GM23338 (cell line): Measurements from ENCODE around the gene SORL1. TPM values are rescaled to one million over a fixed set of nuclear protein-coding genes. Genes with fewer than 3 reads are reported as not detected.

Experiments used
- ATAC-seq: fragments of 200-7000 bp; cut with Tn5 transposase; 3 replicates; pipeline ENCODE4 v1.9.1; 2020
- DNase-seq: peaks from one replicate; pipeline ENCODE4 v3.0.0-alpha.2; 2015; ENCODE audit warnings: low spot score
- H2AFZ ChIP-seq: fragments of 200-600 bp; sonication (generic); 2 replicates; pipeline ENCODE4 v1.8.0; 2016; ENCODE audit warnings: antibody characterized with exemption, mild to moderate bottlenecking, moderate library complexity
- H3F3A ChIP-seq: fragments of 200-600 bp; sonication (generic); replicated peaks from 2 replicates; pipeline ENCODE4 v1.8.0; 2017; ENCODE audit warnings: antibody characterized with exemption, mixed run types, low read depth
- H3K27ac ChIP-seq: fragments of 200-600 bp; sonication (generic); 2 replicates; pipeline ENCODE4 v1.6.1; 2016; ENCODE audit warnings: low read depth
- H3K27me3 ChIP-seq: fragments of 200-600 bp; sonication (generic); 2 replicates; pipeline ENCODE4 v1.8.0; 2016; ENCODE audit warnings: mild to moderate bottlenecking, mixed run types, moderate library complexity; ENCODE audit not compliant: insufficient read depth
- H3K36me3 ChIP-seq: fragments of 200-600 bp; sonication (generic); 2 replicates; pipeline ENCODE4 v1.8.0; 2016; ENCODE audit warnings: mild to moderate bottlenecking; ENCODE audit not compliant: insufficient read depth
- H3K4me1 ChIP-seq: fragments of 200-600 bp; sonication (generic); 2 replicates; pipeline ENCODE4 v1.8.0; 2016; ENCODE audit warnings: mild to moderate bottlenecking, moderate library complexity; ENCODE audit not compliant: insufficient read depth
- H3K4me2 ChIP-seq: fragments of 200-600 bp; sonication (generic); 2 replicates; pipeline ENCODE4 v1.7.1; 2017; ENCODE audit warnings: mixed run types
- H3K4me3 ChIP-seq: fragments of 200-600 bp; sonication (generic); 2 replicates; pipeline ENCODE4 v1.6.1; 2016; ENCODE audit warnings: mixed run types
- H3K79me2 ChIP-seq: fragments of 200-600 bp; sonication (generic); replicated peaks from 2 replicates; pipeline ENCODE4 v1.8.0; 2017; ENCODE audit warnings: mild to moderate bottlenecking; ENCODE audit not compliant: insufficient read depth
- H3K9me2 ChIP-seq: fragments of 200-600 bp; sonication (generic); 2 replicates; pipeline ENCODE4 v1.8.0; 2017; ENCODE audit not compliant: insufficient read depth
- H4K20me1 ChIP-seq: fragments of 200-600 bp; sonication (generic); replicated peaks from 2 replicates; pipeline ENCODE4 v1.8.0; 2017; ENCODE audit warnings: mild to moderate bottlenecking; ENCODE audit not compliant: insufficient read depth
- H3K27ac Mint-ChIP-seq: 2 replicates; pipeline ENCODE4 v1.8.0; 2020; ENCODE audit warnings: inconsistent platforms, mild to moderate bottlenecking, moderate library complexity, mixed read lengths
- H3K27me3 Mint-ChIP-seq: 3 replicates; pipeline ENCODE4 v1.8.0; 2022; ENCODE audit warnings: low read depth, mild to moderate bottlenecking, moderate library complexity, mixed read lengths, inconsistent platforms; ENCODE audit not compliant: insufficient read depth, poor library complexity
- H3K36me3 Mint-ChIP-seq: 3 replicates; pipeline ENCODE4 v1.8.0; 2021; ENCODE audit warnings: low read depth, mild to moderate bottlenecking, inconsistent platforms, moderate library complexity, mixed read lengths
- H3K4me1 Mint-ChIP-seq: 3 replicates; pipeline ENCODE4 v1.8.0; 2020; ENCODE audit warnings: mild to moderate bottlenecking, inconsistent platforms, mixed read lengths
- H3K4me3 Mint-ChIP-seq: 3 replicates; pipeline ENCODE4 v1.8.0; 2021; ENCODE audit warnings: moderate library complexity, mild to moderate bottlenecking, inconsistent platforms, mixed read lengths
- H3K9me3 Mint-ChIP-seq: 3 replicates; pipeline ENCODE4 v1.8.0; 2020; ENCODE audit warnings: moderate library complexity, mild to moderate bottlenecking, inconsistent platforms, mixed read lengths
- CREB1 ChIP-seq: fragments of 250-450 bp; sonication (Bioruptor Pico); IDR thresholded peaks from 2 replicates; pipeline ENCODE4 v1.5.0; 2020; ENCODE audit warnings: low read depth, mild to moderate bottlenecking, moderate library complexity
- EZH2 ChIP-seq: fragments of 200-600 bp; sonication (generic); IDR thresholded peaks from one replicate; pipeline ENCODE4 v1.8.0; 2017; ENCODE audit warnings: antibody characterized with exemption, mild to moderate bottlenecking, low read depth; ENCODE audit not compliant: unreplicated experiment
- EZH2phosphoT487 ChIP-seq: fragments of 200-600 bp; sonication (generic); IDR thresholded peaks from one replicate; pipeline ENCODE4 v1.8.1; 2018; ENCODE audit warnings: antibody characterized with exemption; ENCODE audit not compliant: unreplicated experiment
- JUNB ChIP-seq: IDR thresholded peaks from one replicate; pipeline ENCODE4 v1.6.1; 2016; ENCODE audit warnings: antibody characterized with exemption; ENCODE audit not compliant: unreplicated experiment
- NANOG ChIP-seq: IDR thresholded peaks from 2 replicates; pipeline ENCODE4 v1.6.1; 2016; ENCODE audit warnings: antibody characterized with exemption, borderline replicate concordance
- POLR2AphosphoS5 ChIP-seq: IDR thresholded peaks from 2 replicates; pipeline ENCODE4 v1.6.1; 2016; ENCODE audit warnings: antibody characterized with exemption, low read depth
- REST ChIP-seq: IDR thresholded peaks from one replicate; pipeline ENCODE4 v1.6.1; 2018; ENCODE audit warnings: antibody characterized with exemption; ENCODE audit not compliant: unreplicated experiment
- STAT1 ChIP-seq: IDR thresholded peaks from one replicate; pipeline ENCODE4 v1.6.1; 2016; ENCODE audit warnings: antibody characterized with exemption; ENCODE audit not compliant: unreplicated experiment
- ZNF114 ChIP-seq: fragments of 250-450 bp; sonication (Bioruptor Pico); IDR thresholded peaks from 2 replicates; pipeline ENCODE4 v1.5.0; 2020; ENCODE audit warnings: mild to moderate bottlenecking, moderate library complexity
- ZNF331 ChIP-seq: fragments of 250-450 bp; sonication (Bioruptor Pico); IDR thresholded peaks from 2 replicates; pipeline ENCODE4 v1.5.0; 2020; ENCODE audit warnings: low read depth, mild to moderate bottlenecking, moderate library complexity
- polyA plus RNA-seq: library from polyadenylated mRNA; unstranded; fragments of >200 nt; fragmentation: Nextera tagmentation; extraction: Ambion mirVana; gene quantifications from 2 replicates; pipeline ENCODE4 v1.2.1, GENCODE V29; 2016
- total RNA-seq: library from RNA; depleted of rRNA; stranded (reverse); fragments of >200 nt; shearing (Covaris generic); gene quantifications from 2 replicates; pipeline ENCODE4 v1.2.3, GENCODE V29; 2014
- TF ChIP-seq, protein P1 (sequence below): IDR thresholded peaks from 2 replicates; pipeline ENCODE4 v1.6.1; 2016; ENCODE audit warnings: antibody characterized with exemption
- TF ChIP-seq, protein P2 (sequence below), 2 experiments: fragments of 200-600 bp in 1 of 2; sonication (generic) in 1 of 2; conservative IDR thresholded peaks; 2 replicates each; pipeline versions ENCODE4 v1.5.1 to v1.6.1; 2016 to 2017; ENCODE audit warnings: antibody characterized with exemption in 2 of 2, low read depth in 2 of 2, mild to moderate bottlenecking in 2 of 2, moderate library complexity in 1 of 2

The SORL1 gene
- total and polyA plus RNA-seq, 2 experiments from 2014 or later: 23.0 to 78.8 TPM

DNA sequence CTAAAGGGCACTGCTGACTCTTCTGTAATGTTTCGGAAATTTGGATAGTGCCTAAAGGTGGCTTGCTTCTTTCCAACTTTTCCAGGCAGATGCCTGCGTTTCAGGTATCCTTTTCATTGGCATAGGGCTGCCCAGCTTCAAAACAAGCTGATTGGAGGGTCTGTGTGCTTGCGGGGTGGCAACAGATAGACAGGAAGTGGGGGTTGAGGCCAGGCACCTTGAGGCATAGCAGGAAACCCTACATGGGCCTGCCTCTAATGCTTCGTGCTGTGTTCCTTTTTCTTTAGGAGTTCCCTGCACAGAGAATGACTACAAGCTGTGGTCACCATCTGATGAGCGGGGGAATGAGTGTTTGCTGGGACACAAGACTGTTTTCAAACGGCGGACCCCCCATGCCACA lies 92.8 kb downstream of the SORL1 start (continued):
- TF ChIP-seq EZH2phosphoT487: no peak
- TF ChIP-seq, protein P1, sequence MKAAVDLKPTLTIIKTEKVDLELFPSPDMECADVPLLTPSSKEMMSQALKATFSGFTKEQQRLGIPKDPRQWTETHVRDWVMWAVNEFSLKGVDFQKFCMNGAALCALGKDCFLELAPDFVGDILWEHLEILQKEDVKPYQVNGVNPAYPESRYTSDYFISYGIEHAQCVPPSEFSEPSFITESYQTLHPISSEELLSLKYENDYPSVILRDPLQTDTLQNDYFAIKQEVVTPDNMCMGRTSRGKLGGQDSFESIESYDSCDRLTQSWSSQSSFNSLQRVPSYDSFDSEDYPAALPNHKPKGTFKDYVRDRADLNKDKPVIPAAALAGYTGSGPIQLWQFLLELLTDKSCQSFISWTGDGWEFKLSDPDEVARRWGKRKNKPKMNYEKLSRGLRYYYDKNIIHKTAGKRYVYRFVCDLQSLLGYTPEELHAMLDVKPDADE: no peak
- TF ChIP-seq ZNF331 (CRISPR knock-in tag): no peak
- TF ChIP-seq, protein P2, sequence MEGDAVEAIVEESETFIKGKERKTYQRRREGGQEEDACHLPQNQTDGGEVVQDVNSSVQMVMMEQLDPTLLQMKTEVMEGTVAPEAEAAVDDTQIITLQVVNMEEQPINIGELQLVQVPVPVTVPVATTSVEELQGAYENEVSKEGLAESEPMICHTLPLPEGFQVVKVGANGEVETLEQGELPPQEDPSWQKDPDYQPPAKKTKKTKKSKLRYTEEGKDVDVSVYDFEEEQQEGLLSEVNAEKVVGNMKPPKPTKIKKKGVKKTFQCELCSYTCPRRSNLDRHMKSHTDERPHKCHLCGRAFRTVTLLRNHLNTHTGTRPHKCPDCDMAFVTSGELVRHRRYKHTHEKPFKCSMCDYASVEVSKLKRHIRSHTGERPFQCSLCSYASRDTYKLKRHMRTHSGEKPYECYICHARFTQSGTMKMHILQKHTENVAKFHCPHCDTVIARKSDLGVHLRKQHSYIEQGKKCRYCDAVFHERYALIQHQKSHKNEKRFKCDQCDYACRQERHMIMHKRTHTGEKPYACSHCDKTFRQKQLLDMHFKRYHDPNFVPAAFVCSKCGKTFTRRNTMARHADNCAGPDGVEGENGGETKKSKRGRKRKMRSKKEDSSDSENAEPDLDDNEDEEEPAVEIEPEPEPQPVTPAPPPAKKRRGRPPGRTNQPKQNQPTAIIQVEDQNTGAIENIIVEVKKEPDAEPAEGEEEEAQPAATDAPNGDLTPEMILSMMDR (conservative IDR thresholded peaks at IDR 0.05; ENCODE audit: low read depth in 2 of 2): no peak
- TF ChIP-seq STAT1: no peak

DNA sequence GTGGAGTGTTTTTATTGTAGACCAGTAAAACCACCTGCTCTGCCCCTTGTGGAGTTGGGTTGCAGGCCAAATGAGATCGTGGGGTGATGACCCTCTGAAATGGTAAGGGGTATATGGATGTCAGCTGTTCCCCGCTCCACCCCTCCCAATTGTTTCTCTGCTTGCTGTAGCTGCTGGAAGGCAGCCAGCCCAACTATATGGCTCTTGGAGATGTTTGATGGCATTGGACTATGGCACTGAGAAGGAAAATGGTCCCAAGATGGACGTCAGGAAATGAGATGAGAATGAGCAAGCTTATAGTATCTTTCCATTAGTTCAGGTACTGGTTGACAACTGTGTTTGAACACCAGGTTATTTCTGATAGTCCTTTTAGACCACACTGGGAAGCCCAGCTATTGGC lies 95.5 kb downstream of the SORL1 start:
- Mint-ChIP-seq H3K27me3 (no peaks in the 10 kb centered on the region), H3K9me3 (no peaks in the 10 kb centered on the region), H3K36me3 (peaks cover 50% of the 10 kb centered on the region), H3K4me3 (no peak overlapping the region), H3K4me1 (peaks cover 14% of the 10 kb centered on the region), H3K27ac (no peak overlapping the region; the same call in 1 of the 2 replicates)
- H3F3A ChIP-seq: no peaks in the 10 kb centered on the region
- ATAC-seq (no peak), DNase-seq (no peak)
- H3K4me3 ChIP-seq: no peak overlapping the region
- H3K36me3 ChIP-seq: peaks cover 16% of the 10 kb centered on the region
- no peaks in the 10 kb centered on the region for H4K20me1 ChIP-seq
- H2AFZ ChIP-seq: no peak overlapping the region
- H3K4me1 ChIP-seq: no peaks in the 10 kb centered on the region
- H3K27ac ChIP-seq: no peak overlapping the region
- TF ChIP-seq EZH2 (no peak), CREB1 (no peak), JUNB (no peak), NANOG (no peak), REST (no peak), POLR2AphosphoS5 (no peak), ZNF114 (CRISPR knock-in tag) (no peak), STAT1 (no peak), ZNF331 (CRISPR knock-in tag) (no peak)
- no peaks in the 10 kb centered on the region for H3K9me2 ChIP-seq
- no peaks in the 10 kb centered on the region for H3K27me3 ChIP-seq
- H3K4me2 ChIP-seq: no peak overlapping the region
- no peaks in the 10 kb centered on the region; the same call in 1 of the 2 replicates for H3K79me2 ChIP-seq
